NB4 (cell line): ENCODE results near the gene CAMKV.

ENCODE experiments used
- CTCF ChIP-seq: IDR thresholded peaks from one replicate; pipeline ENCODE4 v1.5.1; 2012; ENCODE audit warnings: low read depth, low read length
- MAX ChIP-seq: IDR thresholded peaks from 2 replicates; pipeline ENCODE4 v1.6.1; 2011; ENCODE audit warnings: low read depth, low read length

- TF ChIP-seq CTCF, result no peak
- no peak for TF ChIP-seq MAX
Measured at GRCh38 chr3:49865198-49865784, 4.4 kb downstream of the CAMKV start.
